A549 (cell line): Measurements from ENCODE around the gene LRRC40.
"Not testable (repeated sequence)": the region's sequence is repeated elsewhere in the genome, so short reads cannot be mapped to it uniquely, and the experiment has no call there.

ENCODE experiments used
- BHLHE40 ChIP-seq: IDR thresholded peaks from 2 replicates; pipeline ENCODE4 v1.6.1; 2012; ENCODE audit warnings: low read depth, low read length, inconsistent platforms
- CTCF ChIP-seq: fragments of >200 bp; sonication (Bioruptor Twin); formaldehyde crosslinking; IDR thresholded peaks from 3 replicates; pipeline ENCODE4 v1.5.1; 2016
- FOXS1 ChIP-seq: fragments of 250-450 bp; sonication (Bioruptor Pico); IDR thresholded peaks from 2 replicates; pipeline ENCODE4 v1.5.0; 2020; ENCODE audit warnings: mild to moderate bottlenecking, moderate library complexity
- HDAC2 ChIP-seq: fragments of 200-600 bp; sonication (generic); IDR thresholded peaks from 2 replicates; pipeline ENCODE4 v1.6.1; 2016
- HEYL ChIP-seq: fragments of 250-450 bp; sonication (Bioruptor Pico); IDR thresholded peaks from 2 replicates; pipeline ENCODE4 v1.8.0; 2021; ENCODE audit warnings: mild to moderate bottlenecking, moderate library complexity
- JUN ChIP-seq, 2 experiments: fragments of >200 bp; sonication (Bioruptor Twin); formaldehyde crosslinking; IDR thresholded peaks; 2 replicates in 1 of 2; 3 replicates in 1 of 2; pipeline ENCODE4 v1.6.1; 2016 to 2017
- MAX ChIP-seq: IDR thresholded peaks from 2 replicates; pipeline ENCODE4 v1.6.1; 2012
- PBX3 ChIP-seq: IDR thresholded peaks from 2 replicates; pipeline ENCODE4 v1.6.1; 2012
- POLR2A ChIP-seq: IDR thresholded peaks from 2 replicates; pipeline ENCODE4 v1.6.1; 2012; ENCODE audit warnings: mild to moderate bottlenecking, low read length
- RAD21 ChIP-seq, 2 experiments: fragments of >200 bp in 1 of 2; sonication (Bioruptor Twin) in 1 of 2; formaldehyde crosslinking in 1 of 2; IDR thresholded peaks in 1 of 2; conservative IDR thresholded peaks in 1 of 2; 2 replicates in 1 of 2; 3 replicates in 1 of 2; pipeline ENCODE4 v1.6.1; 2012 to 2018; ENCODE audit warnings: inconsistent platforms in 1 of 2
- RCOR1 ChIP-seq: fragments of 150-350 bp; IDR thresholded peaks from 2 replicates; pipeline ENCODE4 v1.6.1; 2014; ENCODE audit warnings: antibody characterized with exemption, low read length, low read depth
- USF2 ChIP-seq: fragments of 450-650 bp; IDR thresholded peaks from 2 replicates; pipeline ENCODE4 v1.6.1; 2014; ENCODE audit warnings: antibody characterized with exemption

- TF ChIP-seq CTCF; RCOR1; JUN (IDR thresholded peaks at IDR 0.05); BHLHE40; POLR2A; HDAC2; PBX3; HEYL (CRISPR knock-in tag); MAX; FOXS1; RAD21 (conservative IDR thresholded peaks at IDR 0.05 in 1 of 2, IDR thresholded peaks at IDR 0.05 in 1 of 2); USF2: not testable (repeated sequence)
Observed at GRCh38 chr1:70206833-70207232, 1.5 kb upstream of the LRRC40 start.
